Activated CD4-positive, CD25-positive, alpha-beta regulatory T cell (primary cell): ENCODE measurements around the gene PDE9A.
"Not testable (repeated sequence)": the region's sequence is repeated elsewhere in the genome, so short reads cannot be mapped to it uniquely, and the experiment has no call there.

ENCODE experiments used
- DNase-seq, 4 experiments: peaks; one replicate each; lab custom pipeline; 2025; lab: John Stamatoyannopoulos, UW

The PDE9A gene

GRCh38 chr21:42653231-42654061 is at the start of gene PDE9A:
TSS of gene PDE9A (plus strand) at chr21:42653621. CDS start at chr21:42653815, 194 bp downstream.
- peak in 2 of 4 experiments; percentile 19 to 50 for DNase-seq

DNA sequence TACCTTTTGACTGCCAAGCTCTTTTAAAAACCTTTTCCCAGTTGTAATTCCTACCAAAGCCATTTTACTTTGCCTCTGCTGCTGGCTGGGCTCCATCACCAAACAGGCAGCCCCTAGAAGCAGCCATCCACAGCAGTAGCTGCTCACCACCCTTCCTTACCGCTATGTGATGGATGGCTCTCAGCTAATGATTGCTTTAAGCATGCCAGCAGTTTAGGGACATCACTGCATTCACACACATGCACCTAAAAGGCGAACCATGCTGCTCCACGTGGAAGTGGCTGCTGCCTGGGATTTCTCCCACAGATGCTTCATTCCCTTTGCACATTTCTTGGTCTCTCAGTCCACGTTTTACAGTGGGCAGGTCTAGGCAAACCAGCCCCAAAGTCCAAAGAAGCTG is 46.3 kb upstream of the PDE9A start:
- DNase-seq = no peak

- no peak for DNase-seq
Measured at GRCh38 chr21:42607525-42608102, 45.8 kb upstream of the PDE9A start.

DNA sequence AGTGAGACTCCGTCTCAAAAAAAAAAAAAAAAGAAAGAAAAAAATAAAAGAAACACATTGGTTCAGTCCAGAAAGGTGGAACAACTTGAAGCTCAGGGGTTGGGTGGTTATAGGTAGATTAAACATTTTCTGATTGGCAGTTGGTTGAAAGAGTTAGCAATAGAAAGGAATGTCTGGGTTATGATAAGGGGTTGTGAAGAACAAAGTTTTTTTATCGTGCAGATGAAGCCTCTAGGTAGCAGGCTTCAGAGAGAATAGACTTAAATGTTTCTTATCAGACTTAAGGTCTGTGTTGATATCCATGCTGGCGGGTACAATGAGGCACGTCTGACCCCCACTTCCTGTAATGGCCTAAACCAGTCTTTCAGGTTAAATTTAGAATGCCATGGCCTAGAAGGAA is 45.0 kb upstream of the PDE9A start:
- DNase-seq = no peak

GRCh38 chr21:42609811-42610210 is 43.6 kb upstream of the PDE9A start:
- DNase-seq = no peak

DNA sequence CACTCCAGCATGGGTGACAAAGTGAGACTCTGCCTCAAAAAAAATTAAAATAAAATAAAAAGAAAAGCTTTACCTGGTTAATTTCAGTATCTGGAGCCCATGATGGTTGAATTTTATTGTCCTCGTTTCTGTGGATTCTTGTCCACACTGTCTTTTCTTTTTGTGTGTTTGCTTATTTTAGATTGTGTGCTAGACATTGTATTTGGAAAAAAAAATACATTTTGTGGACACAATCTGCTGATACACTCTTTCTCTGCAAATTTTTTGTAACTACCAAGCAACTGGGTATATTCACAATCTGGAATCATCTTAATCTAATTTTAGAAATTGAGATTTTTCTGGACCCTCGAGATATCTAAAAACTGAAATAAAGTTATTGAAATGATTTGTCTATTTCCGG is 41.6 kb upstream of the PDE9A start:
- no peak for DNase-seq

- DNase-seq = no peak
Measured at GRCh38 chr21:42612390-42612789, 41.0 kb upstream of the PDE9A start.

DNA sequence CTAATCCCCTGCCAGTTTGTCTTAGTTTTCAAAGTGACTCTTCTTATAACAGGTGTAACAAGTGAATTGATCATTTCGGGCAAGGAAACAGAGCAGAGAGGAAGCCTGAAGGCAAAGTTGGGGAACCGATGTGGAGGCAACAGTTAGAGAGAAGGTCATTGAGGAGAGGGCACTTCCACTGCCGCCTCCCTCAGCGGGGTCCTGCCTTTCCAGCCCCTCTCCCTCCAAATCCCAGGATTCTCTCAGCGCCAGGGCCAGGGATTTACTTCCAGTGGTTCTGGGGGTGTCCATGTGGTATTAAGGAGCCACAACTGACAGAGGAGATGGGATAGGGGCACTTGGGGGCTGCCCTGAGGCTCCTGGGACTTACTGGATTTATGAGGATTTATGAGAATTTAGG is 39.7 kb upstream of the PDE9A start:
- DNase-seq = no peak

DNA sequence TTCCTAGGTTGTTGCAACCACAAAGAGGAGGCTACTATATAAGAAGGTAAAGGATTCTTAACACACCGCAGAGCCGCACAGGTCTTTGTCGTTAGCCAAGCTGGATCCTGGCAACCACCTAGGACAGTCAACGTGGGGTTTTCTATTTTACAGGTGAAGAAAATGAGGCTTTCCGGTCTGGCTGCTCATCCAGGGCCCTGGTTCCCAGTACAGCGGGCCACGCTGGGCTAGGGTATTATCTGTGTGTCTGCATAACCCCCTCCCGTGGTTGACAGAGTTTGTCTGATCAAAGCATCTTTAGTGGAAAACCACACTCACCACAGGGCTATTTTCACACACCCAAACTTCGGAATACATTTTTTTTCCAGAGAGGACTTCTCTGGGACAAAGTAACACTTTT is 39.0 kb upstream of the PDE9A start:
- DNase-seq = no peak

DNA sequence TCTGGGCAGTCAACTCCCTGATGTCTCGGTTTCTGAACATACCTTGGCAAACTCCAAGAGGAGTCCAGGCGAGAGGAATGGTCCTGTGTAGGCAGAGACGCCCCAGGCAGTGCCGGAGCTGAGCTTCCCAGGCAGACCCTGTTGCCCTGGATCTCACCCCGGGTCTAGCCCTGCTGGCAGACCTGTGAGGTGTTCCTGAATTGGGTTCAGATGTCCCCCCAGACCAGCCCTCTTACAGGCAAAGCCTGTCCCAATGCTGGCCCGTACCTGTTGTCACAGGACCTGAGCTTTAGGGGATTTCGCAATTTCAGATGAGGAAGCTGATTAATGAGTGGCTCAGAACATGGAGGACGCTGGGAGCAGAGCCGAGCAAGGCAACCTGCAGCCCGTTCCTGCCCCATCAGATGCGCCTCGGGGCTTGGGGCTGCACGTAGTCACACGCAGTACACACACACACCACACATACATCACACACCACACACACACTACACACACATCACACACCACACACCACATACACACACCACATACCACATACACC is 38.5 kb upstream of the PDE9A start:
- no peak for DNase-seq

DNA sequence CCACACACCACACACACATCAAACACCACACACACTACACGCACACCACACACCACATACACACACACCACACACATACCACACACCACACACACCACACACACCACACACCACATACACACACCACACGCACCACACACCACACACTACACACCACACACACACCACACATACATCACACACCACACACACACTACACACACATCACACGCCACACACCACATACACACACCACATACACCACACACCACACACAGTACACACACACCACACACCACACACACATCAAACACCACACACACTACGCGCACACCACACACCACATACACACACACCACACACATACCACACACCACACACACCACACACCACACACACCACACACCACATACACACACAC is 38.0 kb upstream of the PDE9A start:
- DNase-seq = not testable (repeated sequence)

DNA sequence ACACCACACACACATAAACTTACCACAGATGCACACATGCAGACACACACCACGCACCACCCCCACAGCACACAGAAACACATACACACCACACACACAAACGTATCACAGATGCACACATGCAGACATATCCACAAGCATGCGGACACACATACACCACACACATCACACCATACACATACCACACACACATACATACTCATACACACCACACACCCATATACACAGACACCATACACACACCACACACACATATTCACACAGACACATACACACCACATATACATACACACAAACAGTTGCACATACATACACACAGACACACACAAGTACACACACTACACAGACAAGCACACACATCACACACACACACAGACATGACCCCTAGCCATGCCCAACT is 37.5 kb upstream of the PDE9A start:
- DNase-seq = no peak

- no peak for DNase-seq
Measured at GRCh38 chr21:42616446-42616845, 37.0 kb upstream of the PDE9A start.

- DNase-seq = no peak
Measured at GRCh38 chr21:42616941-42617340, 36.5 kb upstream of the PDE9A start.

GRCh38 chr21:42617486-42617885 is 35.9 kb upstream of the PDE9A start:
- DNase-seq = no peak

DNA sequence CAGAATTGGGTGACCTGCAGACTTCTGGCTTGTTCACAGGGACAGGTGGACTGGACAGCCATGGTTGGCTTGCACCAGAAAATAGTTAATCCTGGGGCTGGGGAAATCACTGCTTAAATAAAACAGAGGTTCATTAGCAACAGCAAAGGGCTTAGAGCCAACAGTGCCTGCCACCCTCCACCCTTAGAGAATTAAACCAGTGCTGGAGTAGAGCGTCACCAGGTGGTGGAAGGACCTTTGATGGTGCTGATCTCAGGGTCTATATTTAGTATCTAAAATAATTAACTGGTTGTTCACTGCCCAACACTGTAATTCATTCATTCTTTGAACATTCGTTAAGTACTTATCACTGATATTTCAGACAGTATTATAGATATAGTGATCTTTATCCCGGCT is 34.7 kb upstream of the PDE9A start:
- no peak for DNase-seq

DNA sequence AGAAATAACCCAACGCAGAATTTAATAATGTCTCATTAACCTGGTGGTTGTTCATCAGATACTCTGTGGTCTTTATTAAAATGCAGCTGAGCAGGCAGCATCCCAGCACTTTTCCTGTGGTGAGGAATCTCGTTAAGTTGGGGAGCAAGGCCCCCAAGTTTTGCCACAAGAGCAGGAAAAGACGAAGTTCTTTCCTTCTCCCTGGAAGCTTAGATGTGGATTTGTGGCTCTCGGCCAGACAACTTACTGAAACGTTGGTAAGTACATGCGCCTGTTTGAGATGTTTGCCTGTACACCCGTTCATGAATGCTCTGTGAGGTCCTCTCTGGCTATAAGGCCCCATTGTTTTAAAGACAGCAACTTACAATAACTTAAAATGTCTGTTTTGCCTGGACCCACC is 34.3 kb upstream of the PDE9A start:
- no peak for DNase-seq

- no peak for DNase-seq
Measured at GRCh38 chr21:42619841-42620240, 33.6 kb upstream of the PDE9A start.

GRCh38 chr21:42621166-42621818 is 32.1 kb upstream of the PDE9A start:
- no peak for DNase-seq

DNA sequence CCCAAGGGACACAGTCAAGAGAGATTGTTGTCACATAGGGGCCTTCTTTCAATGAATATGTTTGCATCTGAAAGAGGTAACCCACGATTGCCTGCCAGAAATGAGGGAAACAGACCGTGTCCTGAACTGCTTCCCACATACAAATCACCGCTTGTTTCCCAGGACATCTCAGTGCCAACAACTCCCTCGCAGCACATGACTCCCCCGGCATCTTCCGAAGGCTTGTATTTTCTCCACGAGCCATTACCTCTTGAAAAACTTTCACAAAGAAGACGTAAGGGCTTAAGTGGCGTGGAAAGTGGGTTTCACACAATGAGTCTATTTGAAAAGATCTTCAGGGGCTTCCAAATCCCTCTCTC is 31.6 kb upstream of the PDE9A start:
- no peak for DNase-seq

DNA sequence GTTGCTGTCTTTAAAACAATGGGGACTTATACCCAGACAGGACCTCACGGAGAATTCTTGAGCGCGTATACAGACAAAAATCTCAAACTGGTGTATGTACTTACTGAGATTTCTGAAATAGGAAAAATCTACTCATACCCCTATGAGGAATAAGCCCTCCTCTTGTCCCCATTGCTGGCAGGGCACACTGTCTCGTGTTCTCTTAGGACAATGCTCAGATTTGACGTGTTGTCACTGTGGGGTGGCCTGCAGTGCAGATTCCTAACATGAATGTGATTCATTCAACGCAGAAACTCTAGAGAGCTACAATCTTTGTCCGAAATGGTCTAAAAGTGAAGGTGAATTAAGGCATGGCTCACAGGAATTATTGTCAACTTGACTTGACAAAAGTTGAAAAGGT is 31.1 kb upstream of the PDE9A start:
- DNase-seq = no peak

GRCh38 chr21:42623694-42624093 is 29.7 kb upstream of the PDE9A start:
- no peak for DNase-seq
